Hematopoietic multipotent progenitor cell treated with erythropoietin and hydrocortisone succinate and interleukin-3 and kit ligand, for 6 days (in vitro differentiated cells): ENCODE results near the gene TNFSF13B.
"Not testable (repeated sequence)": the region's sequence is repeated elsewhere in the genome, so short reads cannot be mapped to it uniquely, and the experiment has no call there.

ENCODE experiments used
- DNase-seq: peaks from one replicate; pipeline ENCODE4 v3.0.0-alpha.2; 2015

TNFSF13B gene

GRCh38 chr13:108269601-108270328 is at the start of gene TNFSF13B:
Gene TNFSF13B (plus strand): TSS chr13:108269718. CDS start chr13:108269896, 178 bp downstream.
- DNase-seq: peak; percentile 73

DNA sequence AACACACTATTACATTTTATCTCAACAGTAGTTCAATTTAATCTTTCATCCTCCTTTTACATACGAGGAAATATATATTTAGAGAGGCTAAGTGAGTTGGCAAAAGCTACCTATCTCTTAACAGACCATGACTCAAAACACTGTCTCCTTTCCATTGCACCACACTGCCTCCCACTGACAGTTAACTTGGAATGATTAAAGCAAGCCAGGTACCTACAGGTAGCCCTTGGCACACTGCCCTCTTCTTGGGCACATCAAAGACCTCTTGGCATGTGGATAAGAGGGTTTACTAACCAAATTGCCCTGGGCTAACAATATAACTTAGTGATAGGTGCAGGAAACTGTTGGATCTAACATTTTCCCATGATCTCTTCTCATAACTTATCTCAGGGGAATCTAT is 49.5 kb upstream of the TNFSF13B start:
- peak; percentile 25 for DNase-seq

GRCh38 chr13:108223687-108224503 is 45.6 kb upstream of the TNFSF13B start:
- no peak for DNase-seq

DNA sequence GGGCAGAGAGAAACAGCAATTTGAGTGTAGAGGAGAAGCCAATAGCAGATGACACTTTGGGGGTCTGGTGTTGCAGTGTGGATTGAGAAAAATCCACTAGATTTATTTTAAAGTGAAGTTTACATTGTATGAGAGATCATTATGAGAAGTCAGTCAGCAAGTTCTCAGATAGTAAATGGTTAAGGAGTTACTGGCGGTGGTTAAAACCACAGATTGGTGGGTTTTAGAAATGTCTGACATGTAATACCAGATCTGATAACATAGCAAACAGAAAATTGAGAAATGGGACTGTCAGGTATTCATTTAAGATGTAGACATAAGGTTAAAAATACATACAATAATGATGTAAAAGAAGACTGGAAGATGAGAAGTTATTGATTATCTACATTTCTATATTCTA is 44.1 kb upstream of the TNFSF13B start:
- DNase-seq: peak; percentile 67

DNA sequence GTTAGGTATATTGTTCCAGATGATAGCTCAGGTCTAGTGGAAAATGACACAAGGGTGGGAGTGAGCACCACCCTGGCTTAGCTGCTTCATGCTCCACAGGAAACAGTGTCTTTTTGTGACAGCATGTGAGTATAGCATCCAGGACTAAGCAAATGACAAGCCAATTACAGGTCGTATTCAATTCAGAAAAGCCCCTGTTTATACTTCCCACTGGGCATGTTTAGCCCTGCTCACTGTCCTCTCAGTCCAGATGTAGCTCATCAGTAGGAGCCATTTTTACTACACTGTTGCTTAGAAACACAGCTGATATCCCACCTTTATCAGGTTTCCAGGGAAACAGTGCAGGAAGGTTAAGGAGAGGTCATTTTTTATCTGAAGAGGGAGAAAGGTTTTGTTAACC is 43.3 kb upstream of the TNFSF13B start:
- DNase-seq: no peak

- peak; percentile 73 for DNase-seq
Measured at GRCh38 chr13:108227651-108228272, 41.8 kb upstream of the TNFSF13B start.

DNA sequence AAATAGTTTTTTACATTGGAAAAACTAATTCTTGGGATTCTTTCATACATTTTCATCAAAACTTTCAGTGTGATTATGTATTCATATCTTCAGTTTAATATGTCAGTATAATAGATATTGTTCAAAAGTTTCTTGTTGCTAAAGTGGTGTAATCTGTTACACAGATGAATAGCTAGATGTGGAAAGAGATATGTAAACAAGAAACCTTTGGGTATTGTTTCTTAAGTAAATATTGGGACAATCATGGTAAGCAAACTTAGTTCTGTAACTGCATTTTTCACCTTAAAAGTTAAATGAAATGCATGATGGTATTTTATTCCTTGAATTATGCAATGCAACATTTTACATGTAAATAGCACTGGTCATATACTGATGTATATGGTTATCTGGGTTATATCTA is 39.1 kb upstream of the TNFSF13B start:
- DNase-seq: no peak

DNA sequence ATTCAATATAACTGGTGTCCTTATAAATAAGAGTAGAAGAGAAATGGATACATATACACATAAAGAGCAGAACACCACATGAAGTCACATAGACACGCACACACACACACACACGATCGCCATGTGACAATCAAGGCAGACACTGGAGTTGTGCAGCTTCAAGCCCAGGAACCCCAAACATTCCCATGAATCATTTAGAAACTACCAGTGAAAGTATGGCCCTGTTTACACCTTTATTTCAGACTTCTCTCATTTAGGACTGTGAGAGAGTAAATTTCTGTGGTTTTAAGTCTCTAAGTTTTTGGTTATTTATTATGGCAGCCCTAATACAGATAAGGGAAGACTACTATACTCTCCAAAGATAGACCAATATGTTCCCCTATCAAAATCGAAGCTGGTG is 20.4 kb upstream of the TNFSF13B start:
- no peak for DNase-seq

DNA sequence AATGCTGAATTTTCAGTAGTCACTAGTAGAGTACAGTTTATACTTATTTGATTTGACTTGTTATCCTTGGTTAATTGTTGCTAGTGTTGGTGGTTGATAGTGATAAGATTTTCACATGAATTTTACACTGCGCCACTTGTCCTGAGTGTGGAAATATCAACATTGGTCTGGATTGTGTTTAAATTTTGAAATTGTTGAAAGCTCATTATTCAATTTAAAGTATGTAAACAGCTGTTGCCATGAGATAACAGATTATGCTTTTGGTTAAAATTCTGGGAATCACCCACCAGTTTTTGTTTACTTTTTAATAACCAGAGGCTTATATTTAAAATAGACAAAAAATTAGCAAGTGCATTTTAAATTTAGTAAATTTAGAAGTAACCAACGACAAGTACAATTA is 12.3 kb upstream of the TNFSF13B start:
- DNase-seq: peak; percentile 19

DNA sequence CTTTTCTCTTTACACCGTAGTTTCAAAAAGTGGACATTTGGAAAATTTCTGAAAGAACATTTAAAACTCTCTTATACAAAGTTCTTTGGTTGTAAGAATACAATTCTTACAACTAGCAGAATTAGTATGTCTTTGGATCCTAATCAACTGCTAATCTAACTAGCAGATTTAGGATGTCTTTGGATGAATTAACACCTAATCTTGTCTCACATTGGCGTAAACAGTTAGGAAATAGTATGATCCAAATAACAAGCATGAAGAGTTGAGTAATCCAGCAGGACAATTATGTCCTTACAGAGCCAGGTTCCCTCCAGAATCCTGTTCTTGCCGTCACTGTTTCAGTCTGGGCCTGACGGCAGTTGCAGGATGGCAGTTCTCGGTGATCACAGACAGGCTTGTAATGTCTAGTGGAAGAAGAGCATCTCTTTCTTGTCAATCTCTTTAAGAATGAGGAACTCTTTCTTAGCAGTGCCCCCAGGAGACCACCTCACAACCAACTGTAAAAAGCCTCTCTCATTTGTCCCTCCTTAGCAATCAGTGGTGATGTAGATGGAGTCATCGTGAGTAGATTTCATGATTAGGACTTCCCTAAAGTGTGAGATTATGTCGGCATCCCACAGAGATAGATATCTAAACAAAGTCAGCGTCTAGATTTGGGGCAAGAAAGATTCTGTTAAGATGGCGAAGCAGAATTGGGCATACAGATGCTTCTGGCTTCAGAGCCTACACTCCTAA is 5.7 kb upstream of the TNFSF13B start:
- DNase-seq: peak; percentile 30

DNA sequence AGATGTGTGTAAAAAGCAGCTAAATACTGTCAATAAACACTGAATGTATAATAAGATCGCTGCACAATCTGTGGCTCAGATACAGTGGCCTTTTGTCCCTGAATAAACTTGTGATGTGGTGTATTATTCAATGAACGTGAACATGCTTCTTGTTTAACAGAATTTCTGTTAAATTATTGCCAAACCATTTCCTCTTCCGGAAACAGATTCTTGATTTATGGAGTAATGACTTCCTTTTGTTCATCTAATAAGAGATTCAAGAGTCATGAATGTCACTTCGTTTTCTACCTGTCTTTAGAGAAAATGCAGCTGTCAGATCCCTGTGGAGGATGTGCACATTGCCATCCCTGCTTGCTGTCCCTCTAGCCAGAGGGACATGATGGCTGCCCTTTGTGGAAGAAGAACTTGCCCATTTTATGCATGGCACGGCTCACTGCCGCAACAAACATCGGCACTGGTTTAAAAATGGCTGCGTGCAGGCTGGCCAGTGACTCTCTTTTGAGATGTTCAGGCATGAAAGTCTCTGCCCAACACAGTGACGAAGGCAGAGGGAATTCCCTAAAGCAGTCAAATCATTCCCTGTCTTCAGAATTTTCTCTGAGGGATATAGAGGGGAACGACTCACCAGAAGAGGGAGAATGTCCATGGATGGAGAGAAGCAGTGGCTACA is 3.1 kb upstream of the TNFSF13B start:
- peak; percentile 62 for DNase-seq

GRCh38 chr13:108267347-108267746 is 2.2 kb upstream of the TNFSF13B start:
- peak; percentile 17 for DNase-seq

DNA sequence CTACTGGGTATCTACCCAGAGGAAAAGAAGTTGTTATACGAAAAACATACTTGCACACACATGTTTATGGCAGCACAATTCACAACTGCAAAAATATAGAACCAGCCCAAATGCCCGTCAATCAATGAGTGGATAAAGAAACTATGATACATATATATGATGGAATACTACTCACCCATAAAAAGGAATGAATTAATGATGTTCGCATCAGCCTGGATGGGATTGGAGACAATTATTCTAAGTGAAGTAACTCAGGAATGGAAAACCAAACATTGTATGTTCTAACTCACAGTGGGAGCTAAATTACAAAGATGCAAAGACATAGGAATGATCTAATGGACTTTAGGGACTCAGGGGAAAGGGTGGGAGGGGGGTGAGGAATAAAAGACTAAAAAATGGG is 1.7 kb upstream of the TNFSF13B start:
- DNase-seq: not testable (repeated sequence)

DNA sequence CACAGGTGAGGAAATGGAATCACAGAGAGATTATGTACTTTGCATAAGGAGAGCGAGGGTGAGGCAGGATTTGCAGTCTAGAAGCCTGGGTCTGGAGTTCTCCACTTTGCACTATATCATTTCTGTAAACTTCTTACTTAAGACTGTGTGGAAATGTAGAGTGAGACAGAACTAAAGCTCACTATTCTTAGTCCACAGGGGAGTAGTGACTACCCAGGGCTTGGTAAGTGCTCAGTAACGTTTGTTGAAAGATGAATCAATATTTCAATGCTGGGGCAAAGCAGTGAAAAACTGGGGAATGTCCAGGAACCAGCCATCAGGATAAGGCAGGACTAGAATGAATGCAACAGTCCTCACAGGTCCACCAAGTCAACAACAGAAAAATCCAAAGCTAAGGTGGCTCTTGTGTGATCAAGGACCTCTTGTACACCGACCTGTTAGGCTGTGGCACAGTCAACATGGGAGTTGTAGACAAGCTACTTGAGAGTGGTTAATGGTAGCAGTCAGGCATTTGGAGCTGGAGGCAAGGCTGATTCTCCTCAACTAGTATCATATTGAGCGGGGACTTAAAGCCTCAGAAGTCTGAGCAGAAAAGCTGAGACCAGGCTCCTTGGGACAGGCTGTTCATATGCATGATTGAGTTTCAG is 929 bp upstream of the TNFSF13B start:
- peak; percentile 11 for DNase-seq

DNA sequence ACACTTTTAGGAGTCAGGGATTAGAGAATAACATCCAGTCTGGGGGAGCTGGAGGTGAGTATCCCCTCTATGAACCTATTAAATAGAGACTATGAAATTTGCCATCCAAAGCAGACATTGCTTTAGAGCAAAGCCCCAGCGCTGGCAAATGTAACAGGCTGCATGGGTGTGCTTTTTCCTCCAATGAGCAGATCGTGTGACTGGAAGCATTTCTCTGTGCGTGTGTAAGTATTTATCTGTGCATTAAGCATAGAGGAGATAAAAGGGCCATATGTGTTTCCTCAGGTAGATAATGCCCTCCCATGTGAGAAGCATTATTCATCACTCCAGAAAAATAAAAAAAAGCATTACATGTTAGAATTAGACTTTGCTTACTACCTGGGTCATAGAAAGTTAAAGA is 924 bp downstream of the TNFSF13B start:
- peak; percentile 71 for DNase-seq

- peak; percentile 47 for DNase-seq
Measured at GRCh38 chr13:108272333-108272732, 2.8 kb downstream of the TNFSF13B start.

DNA sequence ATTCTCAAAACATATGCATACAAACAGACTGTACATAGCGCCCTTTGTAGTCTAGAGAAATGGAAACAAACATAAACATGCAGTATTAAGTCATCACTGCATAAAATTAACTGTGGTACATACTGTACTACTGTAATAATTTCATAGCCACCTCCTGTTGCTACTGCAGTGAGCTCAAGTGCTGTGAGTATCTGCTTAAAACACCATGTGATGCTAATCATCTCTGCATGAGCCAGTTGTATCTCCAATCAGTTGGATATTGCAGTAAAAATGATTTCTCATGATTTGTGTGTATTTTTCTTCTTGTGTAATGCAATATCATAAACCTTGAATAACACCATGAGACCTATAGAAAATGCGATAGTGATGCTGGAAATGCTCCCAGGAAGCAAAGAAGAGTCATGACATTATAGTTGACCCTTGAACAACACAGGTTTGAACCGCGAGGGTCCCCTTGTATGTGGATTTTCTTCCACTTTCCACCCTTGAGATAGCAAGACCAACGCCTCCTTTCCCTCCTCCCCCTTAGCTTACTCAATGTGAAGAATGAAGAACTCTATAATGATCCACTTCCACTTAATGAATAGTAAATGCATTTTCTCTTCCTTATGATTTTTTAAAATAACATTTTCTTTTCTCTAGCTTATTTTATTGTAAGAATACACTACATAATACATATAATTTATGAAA is 4.1 kb downstream of the TNFSF13B start:
- DNase-seq: no peak

GRCh38 chr13:108274718-108275117 is 5.2 kb downstream of the TNFSF13B start:
- no peak for DNase-seq

DNA sequence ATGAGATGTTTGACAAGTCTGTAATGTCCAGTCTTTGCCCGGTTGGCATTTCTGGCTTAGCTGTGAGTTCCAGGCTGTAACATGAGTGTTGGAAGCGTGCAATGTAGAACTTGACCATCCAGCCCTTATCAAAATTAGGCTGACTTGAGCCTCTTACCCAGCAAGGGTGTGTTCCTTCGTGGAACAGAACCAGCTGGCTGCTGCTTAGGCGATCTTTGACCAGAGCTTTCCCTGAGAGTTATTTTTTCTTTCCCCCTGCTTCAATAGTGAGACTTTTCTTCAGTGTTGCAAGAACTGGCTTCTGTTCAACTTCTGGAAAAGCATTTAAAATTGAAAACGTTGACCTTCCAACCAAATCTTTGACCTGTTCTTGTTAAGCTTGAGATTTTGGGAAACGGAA is 6.5 kb downstream of the TNFSF13B start:
- no peak for DNase-seq

GRCh38 chr13:108278466-108278865 is 8.9 kb downstream of the TNFSF13B start:
- no peak for DNase-seq

GRCh38 chr13:108281901-108282300 is 12.4 kb downstream of the TNFSF13B start:
- peak; percentile 46 for DNase-seq
